ENCODE measurements around the gene COX7B2.

- TF ChIP-seq CTCF (conservative IDR thresholded peaks at IDR 0.05) (no peak), EZH2 (IDR thresholded peaks at IDR 0.05; ENCODE audit: low read depth) (no peak)
Observed at GRCh38 chr4:46698891-46699290, 210.2 kb downstream of the COX7B2 start.
